ENCODE results near the gene CEACAM20.

DNA sequence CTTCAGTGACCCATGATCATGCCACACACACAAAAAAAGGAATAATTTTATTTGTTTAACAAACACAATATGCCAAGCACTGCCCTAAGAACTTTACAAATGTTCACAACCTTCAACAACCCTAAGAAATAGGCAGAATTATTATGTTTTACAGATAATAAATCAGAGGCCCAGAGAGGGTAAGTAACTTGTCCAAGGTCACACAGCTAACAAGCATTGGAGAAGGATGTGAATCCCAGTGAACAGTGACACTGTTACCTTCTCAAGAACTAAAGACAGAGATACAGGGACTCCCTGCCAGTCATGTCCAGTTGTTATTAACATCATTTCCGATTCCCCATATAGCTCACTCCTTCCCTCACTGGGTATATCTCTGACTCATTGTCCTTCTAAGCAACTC is 13.6 kb downstream of the CEACAM20 start:
- TF ChIP-seq CTCF (IDR thresholded peaks at IDR 0.05; ENCODE audit: borderline replicate concordance, extremely low read depth, low read length, poor library complexity, severe bottlenecking): no peak
- TF ChIP-seq EZH2 (IDR thresholded peaks at IDR 0.05; ENCODE audit: borderline replicate concordance, low read depth, low read length, severe bottlenecking): no peak

Data from DND-41 (cell line).